Kidney (tissue), 14 donors: ENCODE data around the gene UVSSA. TPM values are rescaled to one million over a fixed set of nuclear protein-coding genes. Genes with fewer than 3 reads are reported as not detected.
A peak's percentile ranks its signal among the peaks of the same experiment; 100 is the strongest.
"Not testable (repeated sequence)": the region's sequence is repeated elsewhere in the genome, so short reads cannot be mapped to it uniquely, and the experiment has no call there.

Source experiments
- DNase-seq, 5 donors: peaks; one replicate each; pipeline ENCODE4 v3.0.0-alpha.2; 2013 to 2020
- FAIRE-seq: peaks from 2 replicates; lab custom pipeline; 2012; peaks lifted over from hg19 to GRCh38; lab: Jason Lieb, UNC
- H3K27ac ChIP-seq, 2 donors: one replicate each; pipeline ENCODE4 v1.7.0; 2013; ENCODE audit warnings: low read depth in 2 of 2, low read length in 2 of 2, inconsistent platforms in 1 of 2
- H3K27me3 ChIP-seq: one replicate; pipeline ENCODE4 v1.7.1; 2013; ENCODE audit warnings: low read length, inconsistent platforms; ENCODE audit not compliant: control insufficient read depth, insufficient read depth
- H3K36me3 ChIP-seq, 3 donors: one replicate each; pipeline versions ENCODE4 v1.7.0 to v1.7.1; 2013; ENCODE audit warnings: low read length in 3 of 3, control low read depth in 1 of 3, inconsistent platforms in 1 of 3; ENCODE audit not compliant: insufficient read depth in 3 of 3, control insufficient read depth in 2 of 3
- H3K4me1 ChIP-seq, 3 donors: one replicate each; pipeline versions ENCODE4 v1.7.0 to v1.7.1; 2013; ENCODE audit warnings: low read length in 3 of 3, inconsistent platforms in 1 of 3, low read depth in 1 of 3; ENCODE audit not compliant: control insufficient read depth in 2 of 3, insufficient read depth in 2 of 3
- H3K4me3 ChIP-seq, 3 donors: one replicate each; pipeline versions ENCODE4 v1.7.0 to v1.8.1; 2013; ENCODE audit warnings: low read length in 3 of 3, control low read depth in 1 of 3, inconsistent platforms in 1 of 3
- H3K9ac ChIP-seq, 3 donors: one replicate each; pipeline versions ENCODE4 v1.7.0 to v1.7.1; 2013; ENCODE audit warnings: low read length in 3 of 3, control low read depth in 1 of 3, inconsistent platforms in 1 of 3
- H3K9me3 ChIP-seq, 3 donors: one replicate each; pipeline versions ENCODE4 v1.7.0 to v1.7.1; 2013; ENCODE audit warnings: low read length in 3 of 3, control low read depth in 1 of 3, inconsistent platforms in 1 of 3; ENCODE audit not compliant: control insufficient read depth in 2 of 3, insufficient read depth in 1 of 3
- intact Hi-C: fragments of 100-400 bp; cut with DNase I; formaldehyde crosslinking; loops from one replicate; pipeline ENCODE4 v1.11.1; 2022
- polyA plus RNA-seq: library from polyadenylated mRNA; stranded (reverse); fragments of 350-450 nt; fragmentation: Illumina TruSeq; extraction: RNeasy Lipid Tissue Mini Kit (QIAGEN cat#74804); gene quantifications from one replicate; pipeline ENCODE4 v1.2.3, GENCODE V29; 2014; ENCODE audit warnings: low read depth, low replicate concordance; ENCODE audit not compliant: insufficient read depth
- total RNA-seq: library from RNA; stranded (reverse); fragmentation: NEBNext Ultra II Directional; extraction: Animal tissue kit (Norgen Biotek cat#: 25700); gene quantifications from one replicate; pipeline ENCODE4 v1.2.1, GENCODE V29; 2021
- TF ChIP-seq, protein P1 (sequence below): IDR thresholded peaks from 3 replicates; pipeline ENCODE4 v1.5.1; 2012; ENCODE audit warnings: mild to moderate bottlenecking, moderate library complexity, borderline replicate concordance; ENCODE audit not compliant: insufficient read depth; ENCODE audit errors: extremely low read depth
- donor health status: control.
- donor health status: control.
- donor health status: control.
- donor health status: control.
- donor health status: control.
- donor health status: DM: yes; HTN: yes; CAD: no.
- donor health status: Normal renal cell carcinoma (clear cell type).

UVSSA gene
- total and polyA plus RNA-seq, 2 donors from 2014 or later, result 5.2 to 32.5 TPM

DNA sequence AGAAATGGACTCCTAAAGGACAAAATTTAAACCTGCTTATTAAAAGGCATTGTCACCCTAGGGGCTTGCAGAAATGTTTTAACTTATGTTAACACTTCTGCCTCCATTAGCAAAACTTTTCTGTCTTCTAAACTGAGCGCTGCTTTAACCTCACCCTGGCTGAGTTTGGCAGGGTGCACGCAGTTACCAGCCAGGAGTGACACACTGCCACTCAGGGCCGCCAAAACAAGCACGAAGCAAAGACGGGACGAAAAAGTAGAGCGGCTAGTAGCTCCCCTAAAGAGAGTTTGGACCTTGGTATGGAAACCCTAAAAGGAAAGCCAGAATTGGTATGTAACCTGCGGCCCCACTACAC, 23.8 kb upstream of the UVSSA start:
- peak in 1 of 5 donors; percentile 7 for DNase-seq
- Histone ChIP-seq H3K36me3 (peaks cover 6 to 28% (median 15%) of the 10 kb centered on the region in 3 donors), H3K27ac (no peak overlapping the region), H3K9ac (no peak overlapping the region), H3K4me1 (peaks cover 0 to 2% (median 0%) of the 10 kb centered on the region in 3 donors), H3K4me3 (no peak overlapping the region), H3K27me3 (no peaks in the 10 kb centered on the region), H3K9me3 (peaks cover 0 to 3% (median 0%) of the 10 kb centered on the region in 3 donors)
- FAIRE-seq, result no peak
- intact Hi-C loops, result no loop called here
- TF ChIP-seq, protein P1, sequence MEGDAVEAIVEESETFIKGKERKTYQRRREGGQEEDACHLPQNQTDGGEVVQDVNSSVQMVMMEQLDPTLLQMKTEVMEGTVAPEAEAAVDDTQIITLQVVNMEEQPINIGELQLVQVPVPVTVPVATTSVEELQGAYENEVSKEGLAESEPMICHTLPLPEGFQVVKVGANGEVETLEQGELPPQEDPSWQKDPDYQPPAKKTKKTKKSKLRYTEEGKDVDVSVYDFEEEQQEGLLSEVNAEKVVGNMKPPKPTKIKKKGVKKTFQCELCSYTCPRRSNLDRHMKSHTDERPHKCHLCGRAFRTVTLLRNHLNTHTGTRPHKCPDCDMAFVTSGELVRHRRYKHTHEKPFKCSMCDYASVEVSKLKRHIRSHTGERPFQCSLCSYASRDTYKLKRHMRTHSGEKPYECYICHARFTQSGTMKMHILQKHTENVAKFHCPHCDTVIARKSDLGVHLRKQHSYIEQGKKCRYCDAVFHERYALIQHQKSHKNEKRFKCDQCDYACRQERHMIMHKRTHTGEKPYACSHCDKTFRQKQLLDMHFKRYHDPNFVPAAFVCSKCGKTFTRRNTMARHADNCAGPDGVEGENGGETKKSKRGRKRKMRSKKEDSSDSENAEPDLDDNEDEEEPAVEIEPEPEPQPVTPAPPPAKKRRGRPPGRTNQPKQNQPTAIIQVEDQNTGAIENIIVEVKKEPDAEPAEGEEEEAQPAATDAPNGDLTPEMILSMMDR, result no peak

DNA sequence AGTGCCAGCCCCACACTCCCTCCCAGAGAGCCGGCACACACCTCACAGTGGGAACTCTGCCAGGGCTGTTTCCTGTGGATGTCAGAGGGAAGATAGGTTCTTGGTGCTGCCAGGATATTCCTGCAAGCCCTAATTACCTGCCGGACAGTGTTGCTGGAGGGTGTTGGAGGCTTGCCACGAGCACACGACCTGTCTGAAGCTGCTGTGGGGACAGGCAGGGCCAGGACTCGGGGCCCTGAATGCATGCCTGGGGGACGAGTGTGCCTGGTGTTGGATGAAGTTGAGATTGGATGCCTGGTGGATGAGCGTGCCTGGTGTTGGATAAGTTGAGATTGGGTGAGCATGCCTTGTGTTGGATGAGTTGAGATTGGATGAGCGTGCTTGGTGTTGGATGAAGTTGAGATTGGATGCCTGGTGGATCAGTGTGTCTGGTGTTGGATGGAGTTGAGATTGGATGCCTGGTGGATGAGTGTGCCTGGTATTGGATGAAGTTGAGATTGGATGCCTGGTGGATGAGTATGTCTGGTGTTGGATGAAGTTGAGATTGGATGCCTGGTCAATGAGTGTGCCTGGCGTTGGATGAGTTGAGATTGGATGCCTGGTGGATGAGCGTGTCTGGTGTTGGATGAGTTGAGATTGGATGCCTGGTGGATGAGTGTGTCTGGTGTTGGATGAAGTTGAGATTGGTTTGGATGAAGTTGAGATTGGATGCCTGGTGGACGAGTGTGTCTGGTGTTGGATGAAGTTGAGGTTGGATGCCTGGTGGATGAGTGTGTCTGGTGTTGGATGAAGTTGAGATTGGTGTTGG, 23.2 kb upstream of the UVSSA start:
- DNase-seq (peak in 2 of 5 donors; percentile 12 to 52), FAIRE-seq (no peak)
- TF ChIP-seq, protein P1, result no peak
- no peak overlapping the region for H3K4me3 ChIP-seq
- intact Hi-C loops, result no loop called here
- peaks cover 0 to 3% (median 0%) of the 10 kb centered on the region in 3 donors for H3K9me3 ChIP-seq
- no peak overlapping the region for H3K9ac ChIP-seq
- H3K36me3 ChIP-seq, result peaks cover 6 to 28% (median 15%) of the 10 kb centered on the region in 3 donors
- H3K27ac ChIP-seq, result no peak overlapping the region
- H3K4me1 ChIP-seq, result peaks cover 0 to under 1% (median 0%) of the 10 kb centered on the region in 3 donors
- H3K27me3 ChIP-seq, result no peaks in the 10 kb centered on the region

DNA sequence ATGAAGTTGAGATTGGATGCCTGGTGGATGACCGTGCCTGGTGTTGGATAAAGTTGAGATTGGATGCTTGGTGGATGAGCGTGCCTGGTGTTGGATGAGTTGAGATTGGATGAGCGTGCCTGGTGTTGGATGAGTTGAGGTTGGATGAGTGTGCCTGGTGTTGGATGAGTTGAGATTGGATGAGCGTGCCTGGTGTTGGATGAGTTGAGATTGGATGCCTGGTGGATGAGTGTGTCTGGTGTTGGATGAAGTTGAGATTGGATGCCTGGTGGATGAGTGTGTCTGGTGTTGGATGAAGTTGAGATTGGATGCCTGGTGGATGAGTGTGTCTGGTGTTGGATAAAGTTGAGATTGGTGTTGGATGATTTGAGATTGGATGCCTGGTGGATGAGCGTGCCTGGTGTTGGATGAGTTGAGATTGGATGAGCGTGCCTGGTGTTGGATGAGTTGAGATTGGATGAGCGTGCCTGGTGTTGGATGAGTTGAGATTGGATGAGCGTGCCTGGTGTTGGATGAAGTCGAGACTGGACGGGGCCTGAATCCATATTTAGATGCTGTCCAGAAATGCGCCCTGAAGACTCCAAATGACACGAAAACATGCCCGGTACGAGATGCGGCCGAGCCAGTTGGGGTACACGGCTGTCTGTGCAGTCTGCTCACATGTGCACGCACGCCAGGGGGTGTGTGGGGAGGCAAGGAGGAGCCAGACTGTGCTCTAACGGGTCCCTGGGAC, 22.4 kb upstream of the UVSSA start:
- H3K9me3 ChIP-seq, FAIRE-seq, H3K9ac ChIP-seq, H3K27me3 ChIP-seq, H3K27ac ChIP-seq, intact Hi-C loops, H3K4me1 ChIP-seq, H3K4me3 ChIP-seq: not testable (repeated sequence)
- DNase-seq, result peak in 2 of 5 donors; percentile 23 to 28
- H3K36me3 ChIP-seq, result peaks cover 6 to 28% (median 13%) of the 10 kb centered on the region in 3 donors

DNA sequence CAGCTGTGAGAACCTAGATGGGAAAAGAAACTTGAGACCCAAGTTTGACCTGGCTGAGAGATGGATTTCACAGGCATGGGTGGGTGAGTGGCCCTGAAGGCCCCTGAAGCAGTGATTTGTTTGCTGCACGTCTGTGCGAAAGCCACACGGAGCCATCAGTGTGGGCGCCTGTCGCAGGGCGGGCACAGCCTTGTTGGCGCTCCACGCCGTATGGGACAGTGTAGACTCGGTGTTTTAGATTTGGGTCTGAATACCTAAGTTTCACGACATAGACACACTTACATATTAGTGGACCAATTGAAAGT, 21.9 kb upstream of the UVSSA start:
- no peak for FAIRE-seq
- no peak overlapping the region for H3K9ac ChIP-seq
- intact Hi-C loops, result no loop called here
- TF ChIP-seq, protein P1, result no peak
- peaks cover 0 to 2% (median 0%) of the 10 kb centered on the region in 3 donors for H3K9me3 ChIP-seq
- H3K27ac ChIP-seq, result no peak overlapping the region
- DNase-seq, result peak in 1 of 5 donors; percentile 14
- H3K27me3 ChIP-seq, result no peaks in the 10 kb centered on the region
- H3K4me3 ChIP-seq, result no peak overlapping the region
- peaks cover 6 to 28% (median 13%) of the 10 kb centered on the region in 3 donors for H3K36me3 ChIP-seq
- peaks cover 0 to 9% (median 0%) of the 10 kb centered on the region in 3 donors for H3K4me1 ChIP-seq
